GM19372 (cell line): Measurements from ENCODE around the gene PARVA.

Source experiments
- ATAC-seq: cut with Tn5 transposase; IDR thresholded peaks from one replicate; pipeline ENCODE4 v1.9.1; 2021; ENCODE audit warnings: mild to moderate bottlenecking, low read depth, moderate library complexity; ENCODE audit not compliant: unreplicated experiment

The PARVA gene

GRCh38 chr11:12429155-12429554 is 51.8 kb downstream of the PARVA start:
- ATAC-seq = no peak

GRCh38 chr11:12430351-12430750 is 53.0 kb downstream of the PARVA start:
- no peak for ATAC-seq

GRCh38 chr11:12430954-12431595 is 53.7 kb downstream of the PARVA start:
- ATAC-seq = no peak

- no peak for ATAC-seq
These were observed 55.1 kb downstream of the PARVA start for GRCh38 chr11:12432507-12432906.

GRCh38 chr11:12433121-12433520 is 55.8 kb downstream of the PARVA start:
- no peak for ATAC-seq

GRCh38 chr11:12433571-12434324 is 56.4 kb downstream of the PARVA start:
- no peak for ATAC-seq

- no peak for ATAC-seq
These were observed 56.9 kb downstream of the PARVA start for GRCh38 chr11:12434325-12434654.

- no peak for ATAC-seq
These were observed 57.9 kb downstream of the PARVA start for GRCh38 chr11:12435264-12435663.

GRCh38 chr11:12436266-12436665 is 58.9 kb downstream of the PARVA start:
- no peak for ATAC-seq

GRCh38 chr11:12438291-12438690 is 60.9 kb downstream of the PARVA start:
- ATAC-seq = no peak

GRCh38 chr11:12439615-12440014 is 62.2 kb downstream of the PARVA start:
- no peak for ATAC-seq

GRCh38 chr11:12440565-12440964 is 63.2 kb downstream of the PARVA start:
- ATAC-seq = no peak

GRCh38 chr11:12441231-12441861 is 64.0 kb downstream of the PARVA start:
- no peak for ATAC-seq

- no peak for ATAC-seq
These were observed 67.2 kb downstream of the PARVA start for GRCh38 chr11:12444601-12445000.

- ATAC-seq = no peak
These were observed 67.6 kb downstream of the PARVA start for GRCh38 chr11:12445001-12445400.

- no peak for ATAC-seq
These were observed 69.5 kb downstream of the PARVA start for GRCh38 chr11:12446863-12447262.

GRCh38 chr11:12448131-12448939 is 71.0 kb downstream of the PARVA start:
- ATAC-seq = no peak

- no peak for ATAC-seq
These were observed 72.8 kb downstream of the PARVA start for GRCh38 chr11:12449961-12450715.

- no peak for ATAC-seq
These were observed 73.9 kb downstream of the PARVA start for GRCh38 chr11:12451179-12451814.

- ATAC-seq = no peak
These were observed 75.9 kb downstream of the PARVA start for GRCh38 chr11:12453243-12453642.
